ENCODE data around the gene FUBP1. TPM values are rescaled to one million over a fixed set of nuclear protein-coding genes. Genes with fewer than 3 reads are reported as not detected.

The FUBP1 gene
- total RNA-seq: 100 to 1,000 TPM in 1 of 2 donors, 10 to 100 TPM in 1; 82.9 to 113 TPM

GRCh38 chr1:77978969-77979876 lies at the start of gene FUBP1:
TSS of gene FUBP1 (minus strand) at chr1:77979072. CDS start at chr1:77979004, 68 bp downstream.

GRCh38 chr1:78004719-78005447 lies 26.0 kb upstream of the FUBP1 start, which contains the start of gene DNAJB4:
TSS of gene DNAJB4 (plus strand) at chr1:78004939. CDS start at chr1:78005111, 172 bp downstream.

Small RNA genes within 50 kb of the gene (small RNA-seq; reads per million reads assigned to genes)
- gene AC103591.3: 2.9 to 11.6 reads per million in 2 donors

Other genes starting within 250 kb of the FUBP1 start
- gene USP33, start 219.2 kb downstream of the FUBP1 start, total RNA-seq: 10 to 100 TPM; 81.6 to 86.0 TPM
- 10 to 100 TPM; 14.7 to 15.5 TPM for gene MIGA1, start 199.4 kb downstream of the FUBP1 start, total RNA-seq
- under 1 TPM; 0.34 to 0.67 TPM for gene NEXN, start 90.4 kb downstream of the FUBP1 start, total RNA-seq
- gene DNAJB4, start 25.9 kb upstream of the FUBP1 start, total RNA-seq: 10 to 100 TPM; 17.9 to 21.0 TPM
- under 1 TPM in 1 of 2 donors, not detected in 1; under 0.01 TPM for gene GIPC2, start 66.9 kb upstream of the FUBP1 start, total RNA-seq

Measured in melanocyte of skin (primary cell).